Embryonic facial prominence (tissue), 1 donor: ENCODE data around the gene ZBP1.

ENCODE experiments used
- DNase-seq: peaks from one replicate; pipeline ENCODE4 v3.0.0-alpha.2; 2016; ENCODE audit errors: extremely low spot score

The ZBP1 gene

GRCh38 chr20:57573242-57573641 is 47.0 kb downstream of the ZBP1 start:
- DNase-seq, result no peak

DNA sequence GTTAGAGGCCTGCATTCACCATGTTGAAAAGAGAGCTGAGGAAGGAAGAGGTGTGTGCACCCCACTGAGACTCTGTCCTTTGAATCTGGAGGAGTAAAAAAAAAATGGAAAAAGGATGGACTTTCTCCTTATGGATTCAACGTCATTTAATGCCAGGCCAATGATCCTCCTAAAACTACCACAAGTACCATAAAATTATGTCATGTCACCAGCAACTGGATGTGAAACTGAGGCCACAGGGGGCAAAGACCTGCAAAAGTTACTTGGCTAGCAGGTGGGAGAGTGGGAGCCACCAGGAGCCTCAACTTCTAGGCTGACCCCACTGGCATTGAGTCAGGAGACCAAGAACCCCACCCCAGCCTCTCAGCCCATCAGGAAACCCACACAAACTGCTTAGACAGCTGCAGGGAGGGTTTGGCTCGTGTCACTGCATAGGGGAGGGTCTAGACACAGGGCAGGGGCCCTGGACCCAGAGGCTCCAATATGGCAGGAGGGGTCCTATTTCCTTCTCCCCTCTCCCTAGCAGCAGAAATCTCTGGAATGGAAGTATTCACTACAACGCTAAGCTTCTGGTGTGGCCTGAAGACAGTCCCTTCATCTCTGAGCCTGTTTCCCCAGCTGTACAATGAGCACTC is 48.3 kb downstream of the ZBP1 start:
- DNase-seq, result no peak

- no peak for DNase-seq
Observed at GRCh38 chr20:57570920-57571319, 49.3 kb downstream of the ZBP1 start.

- no peak for DNase-seq
Observed at GRCh38 chr20:57570145-57570850, 49.9 kb downstream of the ZBP1 start.

GRCh38 chr20:57568960-57569359 is 51.3 kb downstream of the ZBP1 start:
- no peak for DNase-seq

GRCh38 chr20:57568088-57568896 is 51.9 kb downstream of the ZBP1 start:
- no peak for DNase-seq

DNA sequence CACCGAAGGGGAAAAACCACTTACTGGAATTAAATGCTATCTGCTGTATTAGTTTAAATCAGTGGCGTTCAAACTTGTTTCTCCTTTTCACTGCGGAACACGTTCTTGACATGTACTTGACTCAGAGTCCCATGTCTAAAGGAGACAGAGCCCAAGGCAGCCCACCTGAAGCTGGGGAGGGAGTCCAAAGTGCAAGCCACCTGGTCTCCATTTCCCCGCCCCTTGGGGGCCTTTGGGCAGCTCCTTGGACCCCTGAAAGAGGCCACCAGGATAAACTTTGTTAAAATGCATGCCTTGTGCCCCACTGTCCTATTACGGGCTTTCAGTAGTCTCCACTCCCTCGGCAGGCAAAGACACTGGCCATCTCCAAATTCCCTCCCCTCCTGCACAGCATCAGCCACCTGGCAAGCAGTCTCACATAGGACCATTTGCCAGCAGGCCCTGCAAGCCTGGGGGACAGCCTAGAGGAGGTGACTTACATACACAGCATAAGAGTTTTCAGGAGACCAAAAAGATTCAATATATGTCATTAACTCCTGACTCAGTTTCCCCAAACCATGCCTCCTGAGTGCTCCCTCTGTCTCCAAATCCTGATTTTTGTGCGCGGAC is 52.7 kb downstream of the ZBP1 start:
- DNase-seq, result no peak

GRCh38 chr20:57566803-57567459 is 53.3 kb downstream of the ZBP1 start:
- no peak for DNase-seq

- DNase-seq, result no peak
Observed at GRCh38 chr20:57566399-57566798, 53.8 kb downstream of the ZBP1 start.

DNA sequence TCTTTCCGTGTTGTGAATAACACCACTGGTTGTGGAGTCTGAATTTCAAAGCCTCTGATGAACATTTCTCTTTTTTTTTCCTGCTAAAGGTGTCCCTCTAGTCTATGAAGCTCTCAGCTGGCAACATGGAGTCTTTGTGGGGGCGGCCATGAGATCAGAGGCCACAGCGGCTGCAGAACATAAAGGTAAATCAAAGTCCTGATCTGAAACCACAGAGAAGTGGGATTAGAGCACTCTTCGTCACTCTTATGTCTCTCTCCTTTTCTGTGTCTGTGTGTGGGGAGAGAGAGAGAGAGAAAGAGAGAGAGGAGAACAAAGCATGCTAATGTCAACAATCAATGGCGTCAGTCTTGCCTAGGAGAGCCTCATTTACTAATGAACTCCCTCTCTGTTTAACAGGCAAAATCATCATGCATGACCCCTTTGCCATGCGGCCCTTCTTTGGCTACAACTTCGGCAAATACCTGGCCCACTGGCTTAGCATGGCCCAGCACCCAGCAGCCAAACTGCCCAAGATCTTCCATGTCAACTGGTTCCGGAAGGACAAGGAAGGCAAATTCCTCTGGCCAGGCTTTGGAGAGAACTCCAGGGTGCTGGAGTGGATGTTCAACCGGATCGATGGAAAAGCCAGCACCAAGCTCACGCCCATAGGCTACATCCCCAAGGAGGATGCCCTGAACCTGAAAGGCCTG is 55.1 kb downstream of the ZBP1 start:
- DNase-seq, result no peak

DNA sequence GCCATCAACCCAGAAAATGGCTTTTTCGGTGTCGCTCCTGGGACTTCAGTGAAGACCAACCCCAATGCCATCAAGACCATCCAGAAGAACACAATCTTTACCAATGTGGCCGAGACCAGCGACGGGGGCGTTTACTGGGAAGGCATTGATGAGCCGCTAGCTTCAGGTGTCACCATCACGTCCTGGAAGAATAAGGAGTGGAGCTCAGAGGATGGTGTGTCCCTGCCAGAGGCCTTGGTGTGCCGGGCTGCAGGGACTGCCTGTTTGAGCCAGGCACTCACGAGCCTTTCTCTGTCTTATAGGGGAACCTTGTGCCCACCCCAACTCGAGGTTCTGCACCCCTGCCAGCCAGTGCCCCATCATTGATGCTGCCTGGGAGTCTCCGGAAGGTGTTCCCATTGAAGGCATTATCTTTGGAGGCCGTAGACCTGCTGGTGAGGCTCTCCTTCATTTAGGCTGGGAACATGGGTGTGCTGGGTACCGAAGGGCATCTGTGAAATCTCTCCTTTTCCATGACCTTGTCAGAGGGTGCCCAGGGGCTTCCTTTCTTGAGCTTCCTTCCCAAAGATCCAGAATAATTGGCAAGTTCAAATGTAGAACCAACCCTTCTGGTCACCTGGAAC is 55.9 kb downstream of the ZBP1 start:
- no peak for DNase-seq

- no peak for DNase-seq
Observed at GRCh38 chr20:57563522-57563921, 56.7 kb downstream of the ZBP1 start.

DNA sequence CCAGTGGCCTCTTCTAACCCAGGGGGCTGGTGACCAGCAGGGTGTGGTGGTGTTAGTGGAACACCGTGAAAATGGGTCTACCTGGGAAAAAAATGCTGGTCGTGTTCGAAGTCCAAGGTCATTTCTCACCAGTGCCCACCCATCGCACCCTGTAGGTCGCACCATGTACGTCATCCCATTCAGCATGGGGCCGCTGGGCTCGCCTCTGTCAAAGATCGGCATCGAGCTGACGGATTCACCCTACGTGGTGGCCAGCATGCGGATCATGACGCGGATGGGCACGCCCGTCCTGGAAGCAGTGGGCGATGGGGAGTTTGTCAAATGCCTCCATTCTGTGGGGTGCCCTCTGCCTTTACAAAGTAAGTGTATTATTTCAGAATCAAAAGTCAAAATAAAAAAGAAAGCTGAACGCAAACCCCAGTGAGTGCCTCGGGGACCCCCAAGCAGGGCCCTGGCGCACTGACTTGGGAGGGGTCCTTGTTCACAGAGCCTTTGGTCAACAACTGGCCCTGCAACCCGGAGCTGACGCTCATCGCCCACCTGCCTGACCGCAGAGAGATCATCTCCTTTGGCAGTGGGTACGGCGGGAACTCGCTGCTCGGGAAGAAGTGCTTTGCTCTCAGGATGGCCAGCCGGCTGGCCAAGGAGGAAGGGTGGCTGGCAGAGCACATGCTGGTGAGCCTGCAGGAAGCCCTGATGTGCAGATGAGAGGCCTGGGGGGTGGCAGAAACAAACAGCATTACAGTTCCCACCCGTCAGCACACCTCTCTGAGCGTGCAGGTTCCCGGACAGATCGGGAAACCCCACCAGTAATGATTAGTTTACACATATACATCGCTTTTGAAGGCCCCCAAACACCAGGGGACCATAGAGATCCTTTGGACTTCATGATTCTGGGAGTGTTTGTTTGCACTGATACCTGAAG is 57.4 kb downstream of the ZBP1 start:
- DNase-seq, result no peak

DNA sequence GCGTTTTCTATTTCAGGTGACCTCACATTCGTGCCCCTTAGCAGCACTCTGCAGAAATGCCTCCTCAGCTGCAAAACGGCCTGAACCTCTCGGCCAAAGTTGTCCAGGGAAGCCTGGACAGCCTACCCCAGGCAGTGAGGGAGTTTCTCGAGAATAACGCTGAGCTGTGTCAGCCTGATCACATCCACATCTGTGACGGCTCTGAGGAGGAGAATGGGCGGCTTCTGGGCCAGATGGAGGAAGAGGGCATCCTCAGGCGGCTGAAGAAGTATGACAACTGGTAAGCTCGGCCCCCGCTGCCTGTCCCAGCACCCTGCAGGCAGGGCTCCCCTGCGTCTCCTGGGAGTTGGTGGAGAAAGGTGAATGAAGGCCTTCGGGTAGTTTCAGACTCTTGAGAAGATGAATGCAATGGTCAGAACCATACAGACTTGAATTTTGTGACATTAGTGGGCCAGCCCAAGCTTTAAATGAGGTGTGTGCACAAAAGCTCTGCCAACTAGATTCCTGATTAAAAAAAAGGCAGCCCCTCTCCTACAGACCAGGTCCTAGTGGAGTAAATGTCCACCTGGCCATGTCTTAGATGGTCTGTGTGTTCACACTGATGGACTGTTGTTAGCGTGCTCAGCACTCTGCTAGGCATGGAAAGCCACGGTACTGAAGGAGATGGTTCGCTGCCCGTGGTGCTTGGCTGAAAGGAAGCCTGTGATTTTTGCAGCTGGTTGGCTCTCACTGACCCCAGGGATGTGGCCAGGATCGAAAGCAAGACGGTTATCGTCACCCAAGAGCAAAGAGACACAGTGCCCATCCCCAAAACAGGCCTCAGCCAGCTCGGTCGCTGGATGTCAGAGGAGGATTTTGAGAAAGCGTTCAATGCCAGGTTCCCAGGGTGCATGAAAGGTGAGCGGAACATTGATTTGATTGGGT is 58.6 kb downstream of the ZBP1 start:
- DNase-seq, result no peak

DNA sequence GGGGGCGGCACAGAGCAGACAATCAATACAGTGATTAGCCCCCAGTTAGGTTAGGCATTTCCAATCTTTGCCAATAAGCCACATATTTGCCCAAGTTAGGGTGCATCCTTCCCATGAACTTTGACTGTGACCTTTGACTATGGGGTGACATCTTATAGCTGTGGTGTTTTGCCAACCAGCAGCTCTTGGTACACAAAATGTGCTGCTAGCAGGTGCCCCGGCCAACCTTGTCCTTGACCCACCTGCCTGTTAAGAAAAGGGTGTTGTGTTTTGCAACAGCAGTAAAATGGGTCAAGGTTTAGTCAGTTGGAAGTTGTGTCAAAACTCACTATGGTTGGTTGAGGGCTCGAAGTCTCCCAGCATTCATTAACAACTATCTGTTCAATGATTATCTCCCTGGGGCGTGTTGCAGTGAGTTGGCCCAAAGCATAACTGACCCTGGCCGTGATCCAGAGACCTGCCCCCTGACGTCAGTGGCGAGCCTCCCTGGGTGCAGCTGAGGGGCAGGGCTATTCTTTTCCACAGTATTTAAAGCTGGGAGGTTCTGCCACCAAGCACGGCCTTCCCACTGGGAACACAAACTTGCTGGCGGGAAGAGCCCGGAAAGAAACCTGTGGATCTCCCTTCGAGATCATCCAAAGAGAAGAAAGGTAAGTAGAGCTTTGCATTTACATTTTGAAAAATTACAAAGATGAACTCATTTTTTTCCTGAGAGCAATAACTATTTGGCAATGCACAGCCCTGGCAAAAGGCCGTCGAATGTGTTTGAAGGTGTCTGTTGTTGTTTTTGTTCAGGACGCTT is 59.5 kb downstream of the ZBP1 start, which contains the start of gene PCK1:
Gene PCK1, plus strand, starts transcription at position 557 of the 802 bp plus-strand sequence. CDS start 302 bp downstream, outside the sequence.
- no peak for DNase-seq

GRCh38 chr20:57559658-57560553 is 60.3 kb downstream of the ZBP1 start:
- DNase-seq, result no peak

- no peak for DNase-seq
Observed at GRCh38 chr20:57559289-57559634, 61.0 kb downstream of the ZBP1 start.
